BJ (cell line): ENCODE data around the gene DNAJC5. TPM values are rescaled to one million over a fixed set of nuclear protein-coding genes. Genes with fewer than 3 reads are reported as not detected.

Experiments
- CTCF ChIA-PET: fragments of 350-600 bp; formaldehyde crosslinking; extraction: SDS; loops from one replicate; lab custom pipeline; 2021; ENCODE audit warnings: antibody characterized with exemption, inconsistent platforms; lab: Yijun Ruan, JAX
- POLR2A ChIA-PET: fragments of 300-600 bp; sonication (Branson Sonifier 250); formaldehyde crosslinking; extraction: SDS; loops from one replicate; lab custom pipeline; 2021; ENCODE audit warnings: antibody characterized with exemption; lab: Charles Lee
- DNase-seq: peaks from one replicate; pipeline ENCODE4 v3.0.0-alpha.2; 2011; ENCODE audit warnings: low read depth
- H3K27me3 ChIP-seq: 2 replicates; pipeline ENCODE4 v1.6.0; 2011; ENCODE audit warnings: low read length; ENCODE audit not compliant: control insufficient read depth, insufficient read depth
- H3K36me3 ChIP-seq: 2 replicates; pipeline ENCODE4 v1.5.1; 2011; ENCODE audit warnings: low read length; ENCODE audit not compliant: control insufficient read depth, insufficient read depth
- H3K4me3 ChIP-seq: 2 replicates; pipeline ENCODE4 v1.5.1; 2011; ENCODE audit warnings: low read depth, mild to moderate bottlenecking, control low read depth, low read length
- CTCF ChIP-seq: IDR thresholded peaks from 2 replicates; pipeline ENCODE4 v1.5.1; 2011; ENCODE audit warnings: low read depth, mild to moderate bottlenecking, control low read depth, inconsistent platforms, low read length, moderate library complexity; ENCODE audit not compliant: insufficient read depth
- polyA plus RNA-seq: library from polyadenylated mRNA; depleted of rRNA; stranded (reverse); fragments of >200 nt; gene quantifications from 2 replicates; pipeline ENCODE4 v1.2.3, GENCODE V29; 2011

The DNAJC5 gene
- polyA plus RNA-seq, 1 experiment, result 45.6 TPM

GRCh38 chr20:63930971-63931553 lies 36.1 kb downstream of the DNAJC5 start:
- Histone ChIP-seq H3K4me3 (no peak overlapping the region), H3K27me3 (no peaks in the 10 kb centered on the region), H3K36me3 (peaks cover 40% of the 10 kb centered on the region)
- DNase-seq, result no peak
- CTCF ChIA-PET, result no interaction called here
- TF ChIP-seq CTCF, result no peak
- POLR2A ChIA-PET, result no interaction called here

GRCh38 chr20:63931735-63932134 lies 36.8 kb downstream of the DNAJC5 start:
- no peaks in the 10 kb centered on the region for H3K27me3 ChIP-seq
- ChIA-PET POLR2A (no interaction called here), CTCF (no interaction called here)
- no peak for TF ChIP-seq CTCF
- no peak for DNase-seq
- peaks cover 40% of the 10 kb centered on the region for H3K36me3 ChIP-seq
- H3K4me3 ChIP-seq, result no peak overlapping the region

- ChIA-PET POLR2A (no interaction called here), CTCF (interaction anchor here (0.6 to 1.1 kb wide), 2 partner anchors 41 to 168 kb away, joined by 3 read pairs; no protein-coding TSS in a partner anchor)
- H3K36me3 ChIP-seq, result peaks cover 40% of the 10 kb centered on the region
- TF ChIP-seq CTCF, result no peak
- no peak for DNase-seq
- no peak overlapping the region for H3K4me3 ChIP-seq
- no peaks in the 10 kb centered on the region for H3K27me3 ChIP-seq
Measured at GRCh38 chr20:63932606-63933160, 37.8 kb downstream of the DNAJC5 start.

GRCh38 chr20:63933646-63934045 lies 38.7 kb downstream of the DNAJC5 start:
- Histone ChIP-seq H3K27me3 (no peaks in the 10 kb centered on the region), H3K36me3 (peaks cover 41% of the 10 kb centered on the region), H3K4me3 (no peak overlapping the region)
- POLR2A ChIA-PET, result no interaction called here
- TF ChIP-seq CTCF, result no peak
- DNase-seq, result no peak
- CTCF ChIA-PET, result interaction anchor here (1.0 to 1.9 kb wide), 3 partner anchors 13 to 40 kb away, joined by 3 to 8 read pairs (median 4); no protein-coding TSS in a partner anchor

GRCh38 chr20:63934271-63935068 lies 39.5 kb downstream of the DNAJC5 start:
- H3K27me3 ChIP-seq, result no peaks in the 10 kb centered on the region
- ChIA-PET POLR2A (no interaction called here), CTCF (interaction anchor here (1.0 to 1.9 kb wide), 3 partner anchors 14 to 40 kb away, joined by 3 to 8 read pairs (median 4); no protein-coding TSS in a partner anchor)
- H3K36me3 ChIP-seq, result peaks cover 40% of the 10 kb centered on the region
- TF ChIP-seq CTCF, result peak; percentile 34
- no peak for DNase-seq
- no peak overlapping the region for H3K4me3 ChIP-seq
